Effector CD8-positive, alpha-beta T cell (primary cell): ENCODE data around the gene GBX1.

Experiments used
- DNase-seq: peaks from one replicate; lab custom pipeline; 2025; lab: John Stamatoyannopoulos, UW

Gene GBX1

DNA sequence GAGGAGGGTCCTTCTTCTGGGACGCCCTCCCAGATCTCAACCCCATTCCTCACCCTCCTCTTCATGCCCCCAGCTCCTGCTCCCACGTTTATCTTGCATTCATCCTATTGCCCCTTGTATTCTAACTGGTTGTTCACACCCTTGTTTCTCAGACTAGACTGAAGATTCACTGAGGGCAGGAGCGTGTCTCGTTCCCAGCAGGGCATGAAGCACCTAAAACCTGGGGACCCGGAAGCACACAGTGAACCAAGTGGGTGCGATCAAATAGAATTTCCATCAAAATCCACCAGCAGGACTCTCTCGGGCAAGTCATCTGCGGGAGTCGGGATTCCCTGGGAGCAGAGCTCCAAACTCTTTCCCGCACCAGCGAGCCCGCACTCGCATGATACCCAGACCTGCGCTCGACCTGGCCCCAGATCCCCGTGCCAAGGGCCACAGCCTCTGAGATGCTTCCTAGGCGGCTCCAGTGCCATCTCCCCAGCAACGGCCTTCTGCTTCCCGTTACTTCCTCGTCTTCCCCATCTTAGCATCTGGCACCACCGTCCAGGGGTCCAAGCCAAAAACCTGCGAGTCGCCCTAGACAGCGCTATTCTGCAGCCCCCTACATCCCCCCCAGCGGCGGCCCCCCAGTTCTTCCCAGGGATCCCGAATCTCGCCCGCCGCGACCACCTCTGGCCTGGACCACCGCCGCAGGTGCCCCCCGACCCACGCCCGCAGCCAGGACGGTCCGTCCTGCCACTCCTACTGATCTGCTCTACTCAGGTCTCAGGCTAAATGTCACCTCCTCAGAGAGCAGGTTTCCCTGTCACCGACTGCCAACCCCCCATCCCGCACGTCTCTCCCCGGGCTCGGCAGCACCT, 6.1 kb upstream of the GBX1 start:
- DNase-seq, result no peak

DNA sequence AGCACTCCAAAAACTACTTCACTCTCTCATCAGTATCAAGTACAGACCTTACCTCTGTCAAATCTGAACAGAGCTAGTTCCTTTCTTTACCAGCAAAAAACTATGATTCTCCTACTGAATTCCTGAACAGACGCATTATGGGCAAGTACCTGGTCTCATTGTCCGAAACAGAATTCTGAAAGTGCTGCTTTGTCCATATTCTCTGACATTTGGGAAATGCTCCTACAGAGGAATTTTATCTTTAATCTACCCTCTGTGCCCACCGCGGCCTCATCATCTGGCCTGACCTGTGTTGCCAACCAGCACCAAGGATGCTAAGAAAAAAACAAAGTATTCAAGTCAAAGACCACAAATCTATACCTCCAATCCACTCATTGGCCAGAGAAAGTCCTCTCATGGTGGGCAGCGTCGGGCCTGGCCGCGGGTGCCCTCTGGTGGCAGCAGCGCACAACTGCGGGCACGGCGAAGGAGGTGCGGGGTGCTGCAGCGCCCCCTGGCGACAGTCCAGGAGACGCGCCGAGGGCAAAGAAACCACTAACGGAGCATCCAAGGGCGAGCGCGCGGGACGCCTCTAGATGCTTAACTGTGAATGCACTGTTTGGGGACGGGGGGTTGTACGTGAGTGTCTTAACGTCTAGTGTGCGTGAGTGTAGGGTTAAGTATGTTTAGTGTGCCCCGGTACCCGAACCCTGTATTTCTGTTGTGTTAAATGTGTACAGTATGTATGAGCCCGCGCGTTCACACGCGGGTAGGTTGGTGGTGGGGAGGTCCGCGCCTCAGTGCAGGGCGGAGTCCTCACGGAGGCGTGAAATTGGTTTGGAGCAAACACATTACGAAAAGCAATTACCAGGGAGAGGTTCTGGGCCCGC, 5.0 kb upstream of the GBX1 start:
- DNase-seq, result peak; percentile 73

DNA sequence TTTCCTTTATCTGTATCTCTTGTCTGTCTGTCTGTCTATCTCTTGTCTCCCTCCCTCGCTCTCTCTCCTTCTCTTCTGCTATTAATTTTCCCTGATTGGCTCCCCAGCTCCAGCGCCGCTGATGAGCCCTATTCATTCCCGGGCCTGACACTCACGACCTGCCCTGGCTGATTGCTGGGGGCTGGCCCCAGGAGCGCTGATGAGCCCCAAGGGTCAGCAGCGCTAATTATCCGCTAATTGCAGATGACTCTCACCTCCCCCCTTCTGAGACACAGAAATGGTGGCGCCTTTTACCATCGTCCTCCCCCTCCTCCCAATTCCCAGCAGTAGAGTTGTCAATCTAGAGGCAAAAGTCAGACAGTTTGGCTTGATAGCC, 1.3 kb upstream of the GBX1 start:
- no peak for DNase-seq

DNA sequence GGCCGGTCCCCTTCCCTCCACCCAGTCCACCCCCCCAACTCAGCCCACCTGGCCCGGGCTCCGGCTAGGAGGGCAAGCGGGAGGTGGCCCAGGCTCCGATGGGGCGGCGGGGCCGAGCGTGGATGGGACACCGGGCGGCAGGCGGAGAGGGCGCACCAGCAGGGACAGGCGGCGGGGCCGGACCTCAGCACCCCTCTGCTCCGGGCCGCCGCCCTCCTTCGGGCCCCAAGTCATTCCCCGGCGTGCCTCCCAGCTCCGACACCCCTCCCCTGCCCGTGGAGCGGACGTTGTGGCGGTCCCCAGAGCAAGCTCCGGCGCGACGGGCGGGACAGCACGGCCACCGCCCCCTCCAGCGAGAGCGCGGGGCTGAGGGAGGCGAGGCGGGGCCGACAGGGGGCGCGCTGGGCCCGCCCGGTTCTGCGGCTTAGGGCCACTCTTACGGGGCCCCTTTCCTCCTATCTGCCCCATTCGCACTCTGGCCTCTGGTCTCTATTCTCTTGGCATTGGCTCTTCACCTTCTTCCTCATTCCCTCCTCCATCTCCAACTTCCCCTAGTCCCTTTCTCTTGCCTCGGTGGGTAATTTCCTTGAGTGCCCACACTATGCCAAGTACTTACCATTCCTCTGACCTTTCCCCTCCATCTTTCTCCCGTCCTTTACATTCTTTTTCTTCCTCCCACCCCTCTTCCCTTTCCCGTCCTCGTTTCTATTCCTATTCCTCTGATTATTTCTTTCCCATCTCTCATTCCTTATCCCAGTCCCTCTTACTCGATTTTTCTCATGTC, 701 bp upstream of the GBX1 start:
- DNase-seq, result peak; percentile 32

DNA sequence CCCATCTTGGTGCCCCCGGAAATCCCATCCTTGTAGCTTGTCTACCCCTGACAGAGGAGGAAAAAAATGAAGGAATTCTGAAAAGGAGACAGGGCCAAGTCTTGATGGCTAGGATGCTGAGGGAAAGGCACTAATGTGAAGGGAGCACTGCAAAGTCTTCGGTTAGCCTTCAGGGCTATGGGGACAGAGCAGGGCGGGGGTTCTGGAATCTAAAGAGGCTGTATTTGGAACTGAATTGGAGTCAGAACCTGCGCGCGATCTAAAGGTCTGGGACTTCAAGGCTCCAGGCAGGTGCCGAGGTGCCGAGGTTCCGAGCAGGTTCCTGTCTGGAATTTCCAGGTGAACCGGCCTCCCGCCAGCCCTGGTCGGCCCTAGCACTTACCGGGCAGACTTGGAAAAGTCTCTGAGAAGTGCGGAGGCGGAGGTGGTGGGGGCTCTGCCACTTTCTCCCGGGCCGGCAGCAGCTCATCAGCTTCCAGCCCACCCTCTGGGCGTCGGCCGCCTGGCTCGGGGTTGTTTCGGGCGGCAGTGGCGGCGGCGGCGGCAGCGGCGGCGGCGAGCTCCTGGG, 781 bp downstream of the GBX1 start:
- DNase-seq, result no peak

DNA sequence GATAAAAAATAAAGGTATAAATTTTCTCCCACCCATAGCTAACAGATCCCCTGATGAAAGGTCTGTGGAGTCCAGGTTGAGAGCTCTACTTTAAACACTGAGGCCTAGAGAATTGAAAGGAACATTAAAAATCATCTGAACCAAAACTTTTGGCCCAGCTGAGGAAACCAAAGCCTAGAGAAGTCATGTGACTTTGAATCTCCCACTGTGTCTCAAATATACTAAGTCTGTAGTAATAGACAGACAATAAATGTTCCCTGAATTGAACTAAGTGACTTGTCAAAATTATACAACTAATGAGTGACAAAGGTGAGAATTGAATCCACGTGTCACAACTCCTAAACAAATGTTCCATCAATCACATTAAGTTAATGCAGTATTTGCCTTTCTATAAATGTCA, 5.7 kb downstream of the GBX1 start:
- DNase-seq, result no peak

DNA sequence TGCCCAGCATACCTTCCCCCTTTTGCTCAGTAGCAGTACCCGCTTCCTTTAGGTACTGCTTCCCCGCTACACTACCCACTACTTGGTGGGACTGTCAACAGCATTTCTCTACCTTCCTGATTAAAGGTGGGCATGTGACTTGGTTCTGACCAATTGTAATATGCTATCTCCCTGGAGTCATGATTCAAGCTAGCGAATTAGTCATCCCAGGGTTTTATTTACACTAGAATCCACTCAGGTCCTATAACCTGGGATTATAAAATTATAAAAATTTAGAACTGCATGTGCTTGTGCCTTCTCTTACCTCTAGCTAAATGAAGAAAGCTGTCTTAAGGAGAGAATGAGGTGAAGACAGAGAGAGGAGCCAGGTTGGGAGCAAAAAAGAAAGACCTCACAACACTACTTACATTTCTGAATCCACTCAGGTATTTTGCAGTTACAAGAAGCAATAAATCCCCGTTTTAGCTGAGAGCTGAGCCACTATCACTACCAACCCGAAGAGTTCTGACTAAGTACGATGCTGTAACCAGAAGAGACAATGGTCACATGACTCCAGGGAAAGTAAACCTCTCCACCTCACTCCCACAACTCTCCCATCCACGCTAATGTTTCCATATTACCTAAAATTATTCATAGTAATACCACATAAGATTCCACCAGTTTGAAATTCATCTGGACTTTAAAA, 9.7 kb downstream of the GBX1 start:
- no peak for DNase-seq

DNA sequence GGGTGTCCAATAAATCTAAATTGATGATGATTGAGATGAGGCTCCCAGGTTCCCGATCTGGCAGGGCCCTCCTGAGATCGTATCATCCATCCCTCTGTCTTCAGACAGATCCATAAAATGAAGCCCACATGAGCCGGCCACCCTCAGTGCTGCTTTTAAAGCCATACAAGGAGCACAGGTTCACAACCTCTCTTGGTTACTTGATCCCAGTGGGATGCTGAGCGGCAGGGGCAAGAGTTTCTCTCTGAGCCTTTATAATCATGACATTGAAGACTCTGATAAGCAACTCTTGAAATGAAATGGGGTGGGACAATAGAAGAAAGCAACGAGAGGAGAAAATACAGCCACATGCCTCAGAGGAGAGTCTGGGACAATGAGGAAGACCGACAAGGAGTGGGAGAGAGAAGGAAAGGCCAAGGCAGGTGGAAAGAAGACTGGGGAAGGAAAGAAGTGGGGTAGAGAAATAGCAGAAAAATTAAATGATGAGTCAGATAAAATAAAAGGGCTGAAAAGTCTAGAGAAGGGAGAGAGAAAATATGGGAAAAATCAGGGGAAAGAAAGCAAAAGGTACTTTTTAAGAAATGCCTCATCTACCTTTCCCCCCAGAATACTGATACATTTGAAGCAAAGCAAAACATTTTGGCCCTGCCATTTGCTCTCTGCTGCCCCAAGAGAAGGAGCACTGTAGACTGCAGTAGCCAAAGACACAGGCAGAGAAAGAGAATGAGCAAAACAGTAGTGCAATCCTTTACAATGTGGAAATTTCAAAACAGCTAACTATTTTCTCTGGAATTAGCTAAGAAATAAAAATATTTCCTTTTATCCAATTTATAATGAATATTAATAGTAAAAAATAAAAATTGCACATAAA, 14.6 kb downstream of the GBX1 start:
- DNase-seq, result no peak

DNA sequence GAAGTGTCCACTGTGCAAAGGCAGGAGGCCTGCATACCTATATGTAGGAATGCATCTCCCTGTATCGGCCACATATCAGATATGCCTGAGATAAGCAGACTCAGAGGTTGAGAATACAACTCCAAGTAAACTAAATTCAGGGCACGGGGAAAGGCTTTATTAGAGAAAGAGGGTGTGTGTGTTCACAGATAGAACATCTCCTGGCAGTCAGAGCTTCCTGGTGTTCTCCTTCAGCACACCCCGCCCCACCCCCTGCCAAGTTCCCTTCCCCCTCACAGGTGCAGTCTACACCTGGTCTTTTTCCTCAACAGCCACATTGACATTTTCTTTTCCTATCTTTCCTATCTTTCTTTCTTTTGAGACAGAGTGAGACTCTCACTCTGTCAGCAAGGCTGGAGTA, 17.1 kb downstream of the GBX1 start:
- DNase-seq, result no peak

DNA sequence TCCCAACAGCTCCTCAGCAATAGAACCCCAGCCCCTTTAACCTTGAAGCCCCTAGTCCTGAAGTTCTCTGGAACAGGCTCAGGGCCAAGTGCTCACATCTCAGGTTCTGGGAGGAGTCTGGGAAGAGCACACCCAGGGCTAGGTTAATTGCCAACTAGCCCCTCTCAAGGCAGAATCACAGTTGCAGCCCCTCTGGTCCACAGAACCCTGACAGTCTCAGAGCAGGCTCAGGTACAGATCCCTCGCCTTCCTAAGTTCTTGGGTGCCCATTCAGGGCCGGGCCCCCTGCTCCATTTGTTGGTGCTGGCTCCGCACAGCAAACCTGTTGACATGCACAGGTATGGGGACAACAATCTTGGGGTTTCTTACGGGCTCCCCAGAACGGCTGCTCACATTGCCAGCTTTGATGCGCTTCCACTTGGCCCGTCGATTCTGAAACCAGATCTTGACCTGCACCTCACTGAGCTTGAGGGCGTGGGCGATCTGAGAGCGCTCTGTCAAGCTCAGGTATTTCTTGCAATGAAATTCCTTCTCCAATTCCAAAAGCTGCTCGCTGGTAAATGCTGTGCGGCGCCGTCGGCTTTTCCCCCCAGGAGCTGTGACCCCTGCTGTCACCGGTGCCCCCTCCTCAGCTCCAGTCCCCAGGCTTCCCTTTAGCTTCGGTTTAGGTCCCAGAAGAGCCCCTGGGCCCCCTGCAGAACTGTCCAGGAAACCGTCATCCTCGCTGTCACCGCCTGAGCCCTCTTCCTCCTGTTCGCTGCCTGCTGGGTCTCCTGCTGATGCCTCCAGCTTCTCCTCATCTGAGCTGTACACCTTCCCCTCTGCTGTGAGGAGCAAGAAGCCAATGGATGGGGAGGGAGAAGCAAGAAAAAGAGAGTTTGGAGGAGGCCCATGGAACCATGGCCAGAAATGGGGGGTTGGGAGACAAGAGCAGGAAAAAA, 18.9 kb downstream of the GBX1 start:
- no peak for DNase-seq

DNA sequence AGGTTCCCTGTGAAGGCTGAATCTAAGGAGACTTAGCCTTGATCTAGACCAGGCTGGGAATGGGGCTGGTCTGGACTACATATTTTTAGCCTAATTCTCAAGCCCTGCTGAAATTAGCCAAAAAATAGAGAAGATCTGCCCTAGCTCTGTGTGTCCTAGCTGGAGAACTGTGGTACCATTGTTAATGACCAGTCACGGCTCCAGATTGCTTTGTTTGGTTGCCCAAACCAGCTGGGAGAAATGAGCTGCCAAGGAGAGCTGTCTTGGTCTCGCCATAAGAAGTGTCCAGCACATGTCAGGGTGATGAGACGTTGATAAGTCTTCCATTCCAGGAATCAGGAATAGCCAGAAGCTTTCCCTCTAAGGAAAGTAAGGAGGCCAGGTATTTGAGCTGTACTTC, 20.7 kb downstream of the GBX1 start:
- DNase-seq, result no peak

DNA sequence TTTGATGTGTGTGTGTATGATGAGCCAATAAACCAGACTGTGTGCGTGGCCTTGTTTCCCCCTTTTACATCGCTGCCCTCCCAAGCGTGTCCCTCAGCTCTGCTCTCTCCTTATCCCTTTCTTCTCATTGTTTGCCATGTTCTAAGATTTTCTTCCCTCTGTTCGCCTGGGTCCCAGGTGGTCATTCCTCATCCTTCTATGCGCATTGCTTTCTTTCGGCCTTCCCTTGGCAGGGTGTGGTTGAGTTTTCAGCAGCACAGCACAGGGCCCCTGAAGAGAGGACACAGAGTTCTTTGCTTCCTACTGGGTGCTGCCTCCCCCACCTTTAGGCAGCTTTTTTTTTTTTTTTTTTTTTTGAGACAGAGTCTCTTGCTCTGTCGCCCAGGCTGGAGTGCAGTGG, 23.1 kb downstream of the GBX1 start:
- no peak for DNase-seq

DNA sequence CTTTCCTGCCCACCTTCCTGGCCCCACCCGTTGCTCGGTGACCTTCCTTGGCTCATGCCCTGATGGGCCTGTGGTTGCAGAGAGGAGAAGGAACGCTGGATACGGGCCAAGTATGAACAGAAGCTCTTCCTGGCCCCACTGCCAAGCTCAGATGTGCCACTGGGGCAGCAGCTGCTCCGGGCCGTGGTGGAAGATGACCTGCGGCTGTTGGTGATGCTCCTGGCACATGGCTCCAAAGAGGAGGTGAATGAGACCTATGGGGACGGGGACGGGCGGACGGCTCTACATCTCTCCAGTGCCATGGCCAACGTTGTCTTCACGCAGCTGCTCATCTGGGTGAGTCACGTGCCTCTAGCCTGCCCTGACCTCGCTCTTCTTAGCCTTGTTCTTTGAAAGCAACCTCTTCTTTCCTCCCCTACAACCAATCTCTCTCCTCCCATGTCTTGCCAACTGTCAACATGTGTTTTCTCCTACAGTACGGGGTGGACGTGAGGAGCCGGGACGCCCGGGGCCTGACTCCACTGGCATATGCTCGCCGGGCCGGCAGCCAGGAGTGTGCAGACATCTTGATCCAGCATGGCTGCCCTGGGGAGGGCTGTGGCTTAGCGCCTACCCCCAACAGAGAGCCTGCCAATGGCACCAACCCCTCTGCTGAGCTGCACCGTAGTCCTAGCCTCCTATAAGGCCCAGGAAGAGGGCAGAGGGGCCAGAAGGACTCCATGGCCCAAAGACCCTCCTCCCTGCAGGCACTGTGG, 24.1 kb downstream of the GBX1 start:
- no peak for DNase-seq

DNA sequence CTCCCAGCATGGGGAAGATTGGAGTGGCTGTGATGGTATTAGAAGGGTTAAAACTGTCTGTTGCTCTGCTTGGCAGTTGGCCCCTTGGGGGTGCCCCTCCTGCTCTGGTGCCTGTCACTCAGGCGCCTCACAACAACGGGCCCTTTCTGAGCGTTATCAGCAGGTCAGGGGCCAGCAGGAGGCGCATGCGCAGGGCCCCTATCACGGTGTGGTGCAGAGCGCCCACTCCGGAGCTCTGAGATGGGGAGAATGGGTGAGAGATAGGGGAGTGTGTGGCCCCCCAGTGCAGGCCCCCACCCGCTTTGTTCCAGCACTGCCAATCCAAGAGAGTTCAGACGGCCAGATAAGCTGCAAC, 24.8 kb downstream of the GBX1 start:
- DNase-seq, result no peak

DNA sequence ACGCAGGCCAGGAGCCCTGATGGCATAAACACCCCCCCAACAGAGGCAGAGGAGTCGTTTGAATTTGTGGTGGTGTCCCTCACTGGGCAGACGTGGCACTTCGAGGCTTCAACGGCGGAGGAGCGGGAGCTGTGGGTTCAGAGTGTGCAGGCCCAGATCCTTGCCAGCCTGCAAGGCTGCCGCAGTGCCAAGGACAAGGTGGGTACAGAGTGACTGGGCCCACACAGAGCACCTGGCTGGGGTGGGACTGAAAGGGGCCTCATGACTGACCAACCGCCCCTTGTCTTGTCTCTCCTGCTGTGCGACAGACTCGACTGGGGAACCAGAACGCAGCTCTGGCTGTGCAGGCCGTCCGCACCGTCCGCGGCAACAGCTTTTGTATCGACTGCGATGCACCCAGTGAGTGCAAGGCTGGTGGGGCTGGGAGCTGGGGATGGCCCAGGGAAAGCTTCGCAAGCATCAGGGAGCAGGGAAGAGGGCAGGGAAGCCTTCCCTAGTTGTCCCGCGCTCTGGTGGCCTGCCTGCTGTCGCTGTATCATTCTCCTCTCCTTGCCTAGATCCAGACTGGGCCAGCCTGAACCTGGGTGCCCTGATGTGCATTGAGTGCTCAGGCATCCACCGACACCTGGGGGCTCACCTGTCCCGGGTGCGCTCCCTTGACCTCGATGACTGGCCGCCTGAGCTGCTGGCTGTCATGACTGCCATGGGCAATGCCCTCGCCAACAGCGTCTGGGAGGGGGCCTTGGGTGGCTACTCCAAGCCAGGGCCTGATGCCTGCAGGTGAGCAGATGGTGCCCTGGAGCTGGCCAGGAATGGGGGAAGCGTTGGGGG, 25.4 kb downstream of the GBX1 start:
- DNase-seq, result no peak

DNA sequence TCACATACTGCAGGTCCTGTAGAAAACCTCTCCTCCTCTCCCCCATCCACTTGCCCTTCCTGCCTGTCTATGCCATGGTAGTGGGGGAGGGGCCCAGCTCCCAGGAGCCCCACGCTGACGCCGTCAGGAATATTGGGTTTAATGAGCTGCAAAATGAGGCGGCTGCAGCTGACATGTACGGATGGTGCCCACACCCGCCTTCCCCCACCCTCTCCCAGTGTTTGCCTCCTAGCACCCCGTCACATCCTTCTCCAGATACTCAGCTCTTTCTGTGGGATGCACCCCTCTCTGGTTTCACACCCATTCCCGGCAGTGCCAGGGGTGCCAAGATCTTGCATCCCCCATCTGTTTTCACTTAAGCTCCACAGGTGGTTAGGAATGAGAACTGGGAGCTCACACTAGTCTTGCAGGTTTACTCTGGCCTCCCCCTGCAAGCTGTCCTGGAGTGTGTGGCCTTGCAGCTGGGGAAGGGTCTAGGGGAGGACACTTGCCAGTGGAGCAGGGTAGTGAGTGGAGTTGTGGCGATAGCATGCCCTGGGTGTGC, 26.1 kb downstream of the GBX1 start:
- no peak for DNase-seq

DNA sequence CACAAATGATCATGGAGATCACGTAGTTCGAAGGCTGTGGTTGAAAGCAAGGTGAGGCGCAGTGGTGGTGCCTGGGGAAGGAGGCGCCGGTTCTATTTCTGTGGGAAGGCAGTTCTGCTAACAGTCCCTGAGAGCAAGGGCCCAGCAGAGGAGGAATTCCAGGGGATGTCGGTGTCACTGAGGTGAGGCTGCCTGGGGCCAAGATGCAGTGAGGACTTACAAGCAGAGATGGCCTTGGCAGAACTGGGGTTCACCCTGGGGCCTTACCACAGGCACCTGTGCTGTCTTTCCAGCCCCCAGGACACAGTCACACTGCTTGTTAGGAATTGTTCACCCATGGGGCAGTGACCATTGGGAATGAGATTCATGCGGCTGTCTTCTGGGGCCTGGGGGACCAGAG, 26.7 kb downstream of the GBX1 start:
- DNase-seq, result no peak

DNA sequence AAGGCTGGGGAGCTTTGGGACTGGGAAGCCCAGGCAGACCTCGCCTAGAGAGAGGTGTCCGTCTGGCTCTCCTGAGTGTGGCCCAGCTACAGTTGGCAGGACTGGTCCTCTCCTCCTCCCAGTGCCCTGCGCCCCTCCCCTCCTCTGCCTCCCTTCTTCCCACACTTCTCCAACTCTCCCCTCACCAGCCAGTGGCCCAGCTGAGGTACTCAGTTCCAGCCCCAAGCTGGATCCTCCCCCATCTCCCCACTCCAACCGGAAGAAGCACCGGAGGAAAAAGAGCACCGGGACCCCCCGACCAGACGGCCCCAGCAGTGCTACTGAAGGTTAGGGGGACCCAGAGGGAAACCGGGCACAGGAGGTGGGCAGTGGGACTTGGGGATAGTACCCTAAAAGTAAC, 27.7 kb downstream of the GBX1 start:
- DNase-seq, result no peak
